ENCODE results near the gene ACSBG1.

ACSBG1 gene

GRCh38 chr15:78239811-78240210, 5.4 kb upstream of the ACSBG1 start:
- Mint-ChIP-seq H3K9me3 (no peaks in the 10 kb centered on the region), H3K36me3 (ENCODE audit: low read depth) (no peaks in the 10 kb centered on the region), H3K4me3 (no peak overlapping the region), H3K4me1 (peaks cover 41% of the 10 kb centered on the region), H3K27ac (no peak overlapping the region), H3K27me3 (ENCODE audit: low read depth, poor library complexity) (peaks cover 29% of the 10 kb centered on the region)
- TF ChIP-seq, protein P1, sequence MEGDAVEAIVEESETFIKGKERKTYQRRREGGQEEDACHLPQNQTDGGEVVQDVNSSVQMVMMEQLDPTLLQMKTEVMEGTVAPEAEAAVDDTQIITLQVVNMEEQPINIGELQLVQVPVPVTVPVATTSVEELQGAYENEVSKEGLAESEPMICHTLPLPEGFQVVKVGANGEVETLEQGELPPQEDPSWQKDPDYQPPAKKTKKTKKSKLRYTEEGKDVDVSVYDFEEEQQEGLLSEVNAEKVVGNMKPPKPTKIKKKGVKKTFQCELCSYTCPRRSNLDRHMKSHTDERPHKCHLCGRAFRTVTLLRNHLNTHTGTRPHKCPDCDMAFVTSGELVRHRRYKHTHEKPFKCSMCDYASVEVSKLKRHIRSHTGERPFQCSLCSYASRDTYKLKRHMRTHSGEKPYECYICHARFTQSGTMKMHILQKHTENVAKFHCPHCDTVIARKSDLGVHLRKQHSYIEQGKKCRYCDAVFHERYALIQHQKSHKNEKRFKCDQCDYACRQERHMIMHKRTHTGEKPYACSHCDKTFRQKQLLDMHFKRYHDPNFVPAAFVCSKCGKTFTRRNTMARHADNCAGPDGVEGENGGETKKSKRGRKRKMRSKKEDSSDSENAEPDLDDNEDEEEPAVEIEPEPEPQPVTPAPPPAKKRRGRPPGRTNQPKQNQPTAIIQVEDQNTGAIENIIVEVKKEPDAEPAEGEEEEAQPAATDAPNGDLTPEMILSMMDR (IDR thresholded peaks at IDR 0.05), result no peak
- DNase-seq, result no peak

GRCh38 chr15:78237146-78237545, 2.8 kb upstream of the ACSBG1 start:
- TF ChIP-seq, protein P1 (IDR thresholded peaks at IDR 0.05), result no peak
- Mint-ChIP-seq H3K4me3 (no peak overlapping the region), H3K27ac (no peak overlapping the region), H3K27me3 (ENCODE audit: low read depth, poor library complexity) (peaks cover 27% of the 10 kb centered on the region), H3K36me3 (ENCODE audit: low read depth) (no peaks in the 10 kb centered on the region), H3K9me3 (no peaks in the 10 kb centered on the region), H3K4me1 (peaks cover 20% of the 10 kb centered on the region)
- no peak for DNase-seq

DNA sequence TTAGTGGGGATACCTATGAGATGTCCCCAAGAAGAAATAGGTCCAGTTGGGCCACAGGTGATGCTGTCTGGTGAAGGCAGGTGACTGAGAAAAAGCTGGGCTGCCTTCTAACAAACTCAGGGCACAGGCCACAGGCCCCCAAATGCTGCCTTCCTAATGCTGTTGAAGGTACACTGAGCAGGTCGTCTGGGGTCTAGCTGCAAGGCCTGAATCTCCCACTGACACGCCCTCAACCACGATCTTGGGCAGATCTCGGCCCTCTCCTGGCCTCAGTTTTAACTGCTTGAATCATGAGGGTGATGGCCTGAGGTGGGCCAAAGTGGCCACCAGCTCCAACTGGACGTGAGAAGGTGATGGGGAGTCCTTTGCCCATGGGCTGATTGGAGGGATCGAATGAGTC, 2.1 kb upstream of the ACSBG1 start:
- Mint-ChIP-seq H3K36me3 (ENCODE audit: low read depth) (no peaks in the 10 kb centered on the region), H3K27ac (no peak overlapping the region), H3K9me3 (no peaks in the 10 kb centered on the region), H3K4me1 (peaks cover 20% of the 10 kb centered on the region), H3K4me3 (no peak overlapping the region), H3K27me3 (ENCODE audit: low read depth, poor library complexity) (peaks cover 23% of the 10 kb centered on the region)
- TF ChIP-seq, protein P1 (IDR thresholded peaks at IDR 0.05), result no peak
- no peak for DNase-seq

- TF ChIP-seq, protein P1 (IDR thresholded peaks at IDR 0.05), result no peak
- peaks cover 29% of the 10 kb centered on the region for H3K27me3 Mint-ChIP-seq (ENCODE audit: low read depth, poor library complexity)
- H3K9me3 Mint-ChIP-seq, result no peaks in the 10 kb centered on the region
- no peak overlapping the region for H3K4me3 Mint-ChIP-seq
- DNase-seq, result no peak
- H3K4me1 Mint-ChIP-seq, result peaks cover 20% of the 10 kb centered on the region
- no peaks in the 10 kb centered on the region for H3K36me3 Mint-ChIP-seq (ENCODE audit: low read depth)
- H3K27ac Mint-ChIP-seq, result no peak overlapping the region
Measured at GRCh38 chr15:78233496-78233895, 869 bp downstream of the ACSBG1 start.

DNA sequence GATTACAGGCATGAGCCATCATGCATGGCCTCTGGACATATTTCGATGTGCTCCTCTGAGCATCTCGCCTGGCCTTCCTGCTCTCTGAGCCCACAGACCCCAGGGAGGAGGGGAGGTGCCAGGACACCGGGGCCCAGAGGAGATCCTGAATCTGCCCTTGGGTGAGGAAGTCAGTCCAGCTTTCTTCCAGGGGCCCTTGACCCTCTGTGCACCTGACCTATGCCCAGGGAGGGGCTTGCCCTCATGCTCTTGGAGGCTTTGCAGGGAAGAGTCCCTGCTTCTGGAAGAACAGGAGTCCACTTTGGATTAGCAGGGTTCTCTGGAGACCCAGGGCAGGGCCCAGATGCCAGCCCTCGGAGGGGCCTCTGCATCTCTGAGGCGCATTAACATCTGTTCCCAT, 1.4 kb downstream of the ACSBG1 start:
- Mint-ChIP-seq H3K4me1 (peaks cover 20% of the 10 kb centered on the region), H3K27ac (no peak overlapping the region), H3K9me3 (no peaks in the 10 kb centered on the region), H3K36me3 (ENCODE audit: low read depth) (no peaks in the 10 kb centered on the region), H3K27me3 (ENCODE audit: low read depth, poor library complexity) (peaks cover 23% of the 10 kb centered on the region), H3K4me3 (no peak overlapping the region)
- DNase-seq, result no peak
- TF ChIP-seq, protein P1 (IDR thresholded peaks at IDR 0.05), result no peak
